Transverse colon (tissue), 4 donors: Measurements from ENCODE around the gene HSPB7.

Experiments
- CTCF ChIP-seq, 5 experiments: fragments of 200-600 bp in 3 of 5; fragments of 450-650 bp in 2 of 5; sonication (generic) in 3 of 5; IDR thresholded peaks; 1 replicate in 2 of 5; 2 replicates in 3 of 5; pipeline ENCODE4 v1.5.1; 2016 to 2017; ENCODE audit warnings: antibody characterized with exemption in 5 of 5, inconsistent platforms in 3 of 5, mild to moderate bottlenecking in 2 of 5, moderate library complexity in 1 of 5
- EP300 ChIP-seq: sonication (generic); formaldehyde crosslinking; IDR thresholded peaks from one replicate; pipeline ENCODE4 v1.6.1; 2017; ENCODE audit warnings: antibody characterized with exemption, low read depth
- POLR2A ChIP-seq: fragments of 450-650 bp; IDR thresholded peaks from one replicate; pipeline ENCODE4 v1.6.1; 2016; ENCODE audit warnings: antibody characterized with exemption, mild to moderate bottlenecking, moderate library complexity
- POLR2AphosphoS5 ChIP-seq, 3 donors: sonication (generic); formaldehyde crosslinking; IDR thresholded peaks; one replicate each; pipeline ENCODE4 v1.6.1; 2016; ENCODE audit warnings: antibody characterized with exemption in 3 of 3

- TF ChIP-seq CTCF (IDR thresholded peaks at IDR 0.05) (no peak), POLR2A (no peak), EP300 (no peak), POLR2AphosphoS5 (IDR thresholded peaks at IDR 0.05) (no peak)
These were observed 24.2 kb downstream of the HSPB7 start for GRCh38 chr1:15993666-15994065.
